GM18858 (cell line): ENCODE measurements around the gene CPED1.
"Not testable (repeated sequence)": the region's sequence is repeated elsewhere in the genome, so short reads cannot be mapped to it uniquely, and the experiment has no call there.

Experiments used
- ATAC-seq: cut with Tn5 transposase; IDR thresholded peaks from one replicate; pipeline ENCODE4 v1.9.1; 2021; ENCODE audit not compliant: unreplicated experiment

Gene CPED1

DNA sequence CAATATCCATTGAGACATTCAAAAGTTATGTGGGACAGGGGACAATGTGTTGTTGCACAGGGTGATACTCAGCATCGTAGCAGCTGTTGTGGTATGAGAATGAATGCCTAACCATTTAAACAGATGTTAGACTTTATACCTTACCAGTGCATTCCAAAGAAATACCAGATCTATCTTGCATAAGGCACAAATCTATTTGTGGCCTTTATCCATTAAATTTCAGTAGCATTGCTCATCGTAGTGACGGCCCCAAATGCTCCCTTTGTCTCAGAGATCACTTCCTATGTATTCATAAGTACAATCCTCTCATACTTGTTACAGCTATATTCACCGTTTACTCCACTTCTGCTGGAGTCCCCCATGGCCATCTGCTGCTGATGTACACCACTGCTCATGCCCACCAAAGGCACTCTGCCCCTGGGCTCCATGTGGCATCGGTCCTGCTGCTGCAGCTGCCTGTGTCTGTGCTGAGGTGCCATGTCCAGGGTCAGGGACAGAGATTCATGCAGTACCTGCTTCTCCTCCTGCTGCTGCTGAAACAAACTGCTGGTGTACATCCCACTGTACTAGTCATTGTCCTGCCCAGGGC lies 96.3 kb downstream of the CPED1 start:
- no peak for ATAC-seq

DNA sequence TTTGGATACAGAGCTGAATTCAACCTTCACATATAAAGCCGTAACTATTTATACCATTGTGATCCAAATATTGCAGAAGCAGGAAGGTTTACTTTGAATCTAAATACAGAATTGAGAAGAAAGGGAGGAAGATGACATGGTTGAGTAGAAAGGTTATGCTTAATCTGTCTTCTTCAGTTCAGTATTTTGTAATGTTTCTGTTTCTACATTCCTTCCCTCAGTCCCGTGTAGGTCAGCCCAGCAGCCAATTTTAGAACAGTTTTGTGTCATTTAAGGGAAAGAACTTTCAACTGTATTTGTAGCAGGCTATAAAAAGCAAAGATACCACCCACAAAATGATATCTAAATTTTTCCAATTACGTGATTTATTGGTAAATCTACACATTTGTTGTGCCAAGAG lies 97.4 kb downstream of the CPED1 start:
- ATAC-seq, result no peak

DNA sequence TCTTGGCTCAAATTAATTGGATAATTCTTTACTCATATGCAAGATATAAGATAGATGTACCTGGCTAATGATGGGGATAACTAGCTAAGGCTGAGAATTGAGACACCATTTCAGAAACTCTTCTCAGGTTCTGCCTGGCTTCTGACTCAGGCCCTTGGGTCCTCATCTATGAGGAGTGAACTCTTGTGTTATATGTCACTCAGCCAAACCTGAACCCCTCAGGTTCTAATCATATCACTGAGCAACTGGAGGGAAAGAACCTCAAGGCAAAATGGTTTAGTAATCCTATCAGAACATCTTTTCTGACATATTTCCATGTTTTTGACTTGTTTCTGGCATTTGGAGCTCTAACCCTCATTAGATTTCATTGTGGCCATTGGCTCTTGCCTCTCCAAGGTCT lies 100.4 kb downstream of the CPED1 start:
- ATAC-seq, result no peak

DNA sequence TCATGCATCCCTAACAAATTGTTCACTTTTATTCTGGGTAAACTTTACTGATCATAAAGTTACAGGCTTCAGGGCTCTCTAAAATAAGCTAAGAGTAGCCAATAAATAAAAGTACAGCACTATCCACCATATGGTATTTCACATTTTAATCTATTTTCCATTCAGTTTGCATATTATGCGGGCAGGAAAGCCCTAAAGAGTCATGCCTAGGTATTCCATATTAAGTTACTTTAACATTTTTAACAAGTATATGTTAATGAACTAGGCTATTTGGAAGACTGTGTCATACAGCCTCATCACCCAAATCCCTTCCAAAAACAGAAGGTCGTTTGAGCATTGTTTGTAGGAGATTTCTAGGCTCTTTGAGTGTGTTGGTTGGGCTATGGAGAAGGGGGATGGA lies 106.3 kb downstream of the CPED1 start:
- no peak for ATAC-seq

DNA sequence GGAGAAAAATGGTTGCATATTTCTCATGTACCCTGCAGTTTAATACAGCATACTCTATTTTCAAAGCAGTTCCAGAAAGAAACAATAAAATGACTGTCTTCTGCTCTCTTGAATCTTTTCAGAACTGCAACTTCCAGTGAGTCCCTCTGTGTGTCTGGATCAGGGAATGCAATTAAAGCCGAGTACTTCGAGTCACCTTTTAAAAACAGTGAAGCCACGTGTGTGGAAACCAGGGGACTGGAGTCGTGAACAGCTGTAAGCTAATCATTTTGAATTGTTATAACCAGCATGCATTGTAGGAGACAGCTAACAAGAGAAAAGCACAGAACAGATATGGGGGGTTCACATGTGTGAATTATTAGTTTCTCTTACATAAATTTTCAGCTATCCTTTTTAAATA lies 109.1 kb downstream of the CPED1 start:
- no peak for ATAC-seq

DNA sequence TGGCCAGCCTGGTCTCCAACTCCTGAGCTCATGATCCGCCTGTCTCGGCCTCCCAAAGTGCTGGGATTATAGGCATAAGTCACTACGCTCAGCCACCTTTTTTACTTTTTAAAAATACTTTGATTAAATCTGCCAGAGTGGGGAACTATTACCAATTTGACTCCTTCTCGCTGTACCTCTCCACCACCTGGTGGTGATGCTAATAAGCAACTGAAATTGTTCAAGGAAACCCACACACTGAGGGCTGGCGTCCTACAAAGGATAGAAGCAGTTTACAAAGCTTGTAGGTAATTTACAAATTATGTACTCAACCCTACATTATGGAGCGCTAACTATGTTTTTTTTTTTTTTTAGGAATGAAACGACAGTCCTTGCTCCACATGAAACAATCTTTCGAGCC lies 111.1 kb downstream of the CPED1 start:
- no peak for ATAC-seq

DNA sequence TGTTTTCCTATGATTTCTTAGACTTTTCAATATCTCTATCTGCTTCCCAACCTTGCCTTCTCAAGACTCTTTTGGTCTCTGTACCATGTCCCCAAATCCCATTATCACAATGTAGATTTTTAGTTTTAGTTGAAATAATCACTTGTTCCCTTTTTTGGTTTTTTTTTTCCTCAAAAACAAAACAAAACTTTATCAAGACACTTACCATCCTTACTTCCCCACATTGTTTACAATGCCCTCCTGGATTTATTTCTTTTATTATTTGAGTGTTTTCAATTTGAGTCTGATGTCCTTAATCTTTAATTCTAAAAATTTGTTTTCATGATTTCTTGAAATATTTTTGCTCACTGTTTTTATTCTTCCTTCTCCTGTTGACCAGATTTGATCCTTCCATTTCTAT lies 112.6 kb downstream of the CPED1 start:
- no peak for ATAC-seq

DNA sequence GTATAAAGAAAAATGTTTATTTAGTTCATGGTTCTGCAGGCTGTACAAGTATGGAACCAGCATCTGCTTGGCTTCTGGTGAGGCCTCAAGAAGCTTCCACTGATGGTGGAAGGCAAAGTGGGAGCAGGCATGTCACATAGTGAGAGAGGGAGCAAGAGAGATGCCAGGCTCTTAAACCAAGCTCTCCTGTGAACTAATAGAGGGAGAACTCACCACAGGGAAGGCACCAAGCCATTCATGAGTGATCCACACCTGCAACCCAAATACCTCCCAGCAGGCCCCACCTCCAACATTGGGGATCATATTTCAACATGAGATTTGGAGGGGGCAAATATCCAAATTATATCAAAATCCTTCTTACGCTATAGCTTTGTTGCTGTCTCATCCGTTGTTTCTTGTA lies 113.1 kb downstream of the CPED1 start:
- no peak for ATAC-seq

DNA sequence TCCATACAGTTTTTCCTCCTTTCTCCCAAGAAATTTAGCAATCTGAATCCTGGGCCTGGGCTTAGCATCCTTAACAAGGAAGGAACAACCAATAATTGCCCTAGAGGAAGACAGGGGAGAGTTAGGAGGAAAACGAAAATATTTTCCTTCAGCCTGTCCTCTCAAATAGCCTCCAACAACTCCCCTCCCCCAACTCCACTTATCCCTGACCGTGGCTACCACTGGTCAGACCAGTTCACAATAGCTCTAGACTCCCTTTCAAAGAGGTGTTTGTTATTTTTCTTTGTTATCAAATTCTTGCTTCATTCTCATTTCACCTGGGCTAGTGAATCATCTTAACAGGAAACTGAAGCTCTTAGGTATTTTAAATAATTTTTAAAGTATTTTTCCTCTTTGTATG lies 114.1 kb downstream of the CPED1 start:
- ATAC-seq, result no peak

DNA sequence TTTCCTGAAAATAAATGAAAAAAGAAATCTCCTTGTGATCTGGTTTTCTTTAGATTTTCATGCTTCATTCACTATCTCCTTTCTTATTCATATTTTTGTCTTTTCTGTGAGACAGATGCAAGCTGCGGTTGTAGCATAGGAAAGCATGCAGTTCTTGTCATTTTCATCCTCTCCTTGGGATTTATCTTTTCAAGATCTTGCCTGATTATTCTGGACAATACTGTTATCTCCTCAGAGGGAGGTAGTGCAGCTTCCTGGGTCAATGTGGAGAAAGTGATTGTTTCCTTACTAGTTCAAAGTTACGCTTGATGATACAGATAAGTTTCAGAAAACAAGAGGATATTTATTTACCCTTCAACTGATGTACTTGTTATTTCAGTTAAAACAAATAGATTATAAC lies 114.6 kb downstream of the CPED1 start:
- ATAC-seq, result no peak

DNA sequence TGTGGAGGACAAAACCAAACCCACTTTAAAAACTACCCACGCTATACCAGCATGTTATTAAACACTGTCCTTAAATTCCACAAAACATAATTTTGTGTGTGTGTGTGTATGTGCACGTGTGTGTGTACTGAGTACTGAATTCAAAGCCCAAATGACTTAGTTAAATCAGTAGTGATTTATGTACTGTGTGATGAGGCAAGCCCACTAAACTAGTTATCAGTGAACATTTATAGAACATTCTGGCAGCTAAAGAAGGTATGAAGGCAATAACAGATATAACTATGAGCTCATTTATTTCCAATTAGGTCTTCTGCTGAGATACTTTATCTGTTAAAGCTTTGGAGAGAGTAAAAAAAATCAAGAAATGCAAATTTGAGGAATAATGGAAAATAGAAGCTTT lies 115.1 kb downstream of the CPED1 start:
- ATAC-seq, result no peak

DNA sequence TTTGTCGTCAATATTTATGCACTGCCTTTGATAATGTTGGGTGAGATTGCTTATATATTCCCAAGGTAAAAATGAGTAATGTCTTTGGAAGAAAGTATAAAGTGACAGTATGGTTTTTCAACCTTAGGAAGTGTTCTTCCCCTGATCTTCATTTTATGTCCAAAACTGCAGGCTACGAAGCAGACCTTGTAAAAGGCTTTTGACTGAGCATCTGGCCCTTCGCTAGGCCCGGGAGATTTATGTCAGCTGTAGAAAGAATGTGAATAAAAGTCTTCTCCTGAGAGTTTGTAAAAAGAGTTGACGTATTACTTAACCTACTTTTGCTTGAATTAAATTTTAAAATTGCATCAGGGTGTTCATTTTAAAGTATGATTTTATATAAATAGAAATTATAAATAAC lies 116.8 kb downstream of the CPED1 start:
- no peak for ATAC-seq

DNA sequence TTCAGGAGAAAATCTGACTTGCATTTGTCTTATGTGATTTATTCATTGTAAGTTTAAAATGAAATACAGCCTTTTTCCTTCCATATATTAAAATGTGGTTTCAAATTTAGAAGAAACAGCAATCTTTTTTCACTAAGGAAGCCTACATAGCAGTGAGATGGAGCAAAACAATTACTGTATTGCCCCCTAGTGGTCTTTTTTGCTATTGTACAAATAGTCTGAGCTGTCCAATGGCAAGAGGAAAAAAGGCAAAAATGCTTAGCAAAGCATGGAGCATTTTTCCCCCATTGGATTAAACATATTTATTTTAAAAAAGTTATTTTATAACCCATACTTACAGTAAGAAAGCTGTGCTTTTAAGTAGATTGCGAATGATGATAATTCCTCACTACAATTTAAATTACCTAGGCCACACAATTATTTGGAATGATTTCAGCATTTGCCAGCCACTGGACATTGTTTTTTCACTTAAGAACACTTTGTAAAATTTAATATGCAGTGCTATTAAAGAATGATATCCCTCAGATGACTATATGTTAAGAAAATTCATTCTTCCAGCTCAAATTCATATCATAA lies 119.5 kb downstream of the CPED1 start:
- peak; percentile 89 for ATAC-seq

DNA sequence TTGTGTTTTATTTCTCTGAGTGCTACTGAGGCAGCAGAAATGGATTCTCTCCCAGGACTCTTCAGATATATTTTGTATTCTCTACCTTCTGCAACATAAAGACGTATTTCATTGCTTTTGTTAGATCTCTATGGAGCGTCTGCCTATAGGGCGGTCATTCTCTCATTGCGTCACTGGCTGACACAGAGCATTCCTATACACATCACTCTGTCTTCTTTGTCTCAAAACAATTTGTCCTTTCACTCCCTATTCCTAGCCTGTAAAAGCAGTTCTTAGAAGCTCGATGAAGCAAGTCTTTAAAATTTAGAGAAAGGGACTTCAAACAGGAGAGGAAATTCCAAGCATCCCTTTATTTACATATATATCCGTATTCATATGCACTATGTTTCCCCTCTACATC lies 120.6 kb downstream of the CPED1 start:
- ATAC-seq, result no peak

DNA sequence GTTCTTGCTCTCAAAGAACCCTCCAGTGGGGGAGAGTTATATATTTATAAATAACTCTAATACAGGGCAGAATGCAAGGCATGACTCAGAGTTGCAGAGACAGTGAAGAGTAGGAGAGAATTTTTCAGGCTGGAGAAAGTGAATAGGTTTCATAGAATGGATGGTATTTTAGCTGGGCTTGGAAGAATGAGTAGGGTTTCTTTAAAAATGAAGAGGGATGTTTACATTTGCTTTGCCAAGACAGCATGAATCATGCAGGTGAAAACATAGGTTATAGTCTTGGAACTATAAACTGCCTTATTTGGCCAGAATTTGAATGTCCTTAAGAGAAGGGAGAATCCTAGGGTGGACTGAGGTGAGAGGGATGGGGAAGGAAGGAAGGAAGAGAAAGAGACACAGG lies 124.8 kb downstream of the CPED1 start:
- ATAC-seq, result no peak

DNA sequence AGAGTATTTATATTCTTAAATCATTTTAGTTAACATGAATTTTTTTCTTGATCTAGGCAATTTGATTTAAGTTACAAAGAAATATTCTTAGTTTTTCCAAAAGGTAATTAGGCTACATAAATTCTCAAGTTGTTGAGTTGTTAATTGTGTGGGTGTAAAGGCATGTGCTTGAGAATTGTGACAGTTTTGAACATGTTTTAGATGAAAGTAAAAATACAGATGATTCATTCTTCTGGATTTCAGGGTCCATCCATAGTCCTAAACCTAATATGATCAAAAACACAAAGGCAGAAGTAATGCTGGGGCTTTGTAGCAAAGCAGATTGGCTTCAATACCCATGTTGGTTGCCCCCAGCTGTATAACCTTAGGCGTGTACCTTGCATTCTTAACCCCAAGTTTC lies 127.9 kb downstream of the CPED1 start:
- no peak for ATAC-seq

DNA sequence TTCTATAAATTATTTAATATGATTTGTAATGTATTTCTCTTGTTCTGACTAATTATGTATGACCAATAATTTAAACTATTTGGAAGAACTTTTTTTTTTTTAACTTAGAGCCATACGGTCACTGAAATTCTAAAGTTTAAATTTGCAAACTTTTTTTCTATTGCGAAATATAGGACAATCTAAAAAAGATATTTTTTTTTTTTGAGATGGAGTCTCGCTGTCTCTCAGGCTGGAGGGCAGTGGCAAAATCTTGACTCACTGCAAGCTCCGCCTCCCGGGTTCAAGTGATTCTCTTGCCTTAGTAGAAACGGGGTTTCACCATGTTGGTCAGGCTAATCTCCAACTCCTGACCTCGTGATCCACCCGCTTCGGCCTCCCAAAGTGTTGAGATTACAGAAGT lies 130.5 kb downstream of the CPED1 start:
- no peak for ATAC-seq

DNA sequence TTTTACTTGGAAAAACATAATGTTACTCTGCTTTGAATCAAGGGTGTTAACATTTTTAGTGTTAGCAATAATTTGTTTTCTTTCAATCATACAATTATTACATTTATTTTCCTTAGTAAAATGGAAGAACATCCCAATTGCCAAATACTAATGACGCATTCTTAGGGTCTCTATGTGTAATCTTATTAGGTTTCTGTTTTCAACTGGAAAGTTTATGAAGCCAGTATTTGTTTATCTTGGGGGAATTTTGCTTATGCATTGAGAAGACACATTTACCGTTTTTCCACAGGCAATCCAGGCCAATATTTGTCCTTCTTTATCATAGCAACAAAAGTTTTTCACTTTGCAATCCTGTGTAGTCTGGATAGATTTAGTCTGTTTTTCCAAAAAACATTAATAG lies 134.5 kb downstream of the CPED1 start:
- no peak for ATAC-seq

DNA sequence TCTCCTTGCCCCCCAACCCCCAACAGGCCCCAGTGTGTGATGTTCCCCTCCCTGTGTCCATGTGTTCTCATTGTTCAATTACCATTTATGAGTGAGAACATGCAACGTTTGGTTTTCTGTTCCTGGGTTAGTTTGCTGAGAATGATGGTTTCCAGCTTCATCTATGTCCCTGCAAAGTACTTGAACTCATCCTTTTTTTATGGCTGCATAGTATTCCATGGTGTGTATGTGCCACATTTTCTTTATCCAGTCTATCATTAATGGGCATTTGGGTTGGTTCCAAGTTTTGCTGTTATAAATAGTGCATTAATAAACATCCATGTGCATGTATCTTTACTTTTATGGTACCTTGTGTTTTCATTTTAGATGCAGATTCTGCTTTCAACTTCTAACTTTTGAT lies 136.9 kb downstream of the CPED1 start:
- not testable (repeated sequence) for ATAC-seq

DNA sequence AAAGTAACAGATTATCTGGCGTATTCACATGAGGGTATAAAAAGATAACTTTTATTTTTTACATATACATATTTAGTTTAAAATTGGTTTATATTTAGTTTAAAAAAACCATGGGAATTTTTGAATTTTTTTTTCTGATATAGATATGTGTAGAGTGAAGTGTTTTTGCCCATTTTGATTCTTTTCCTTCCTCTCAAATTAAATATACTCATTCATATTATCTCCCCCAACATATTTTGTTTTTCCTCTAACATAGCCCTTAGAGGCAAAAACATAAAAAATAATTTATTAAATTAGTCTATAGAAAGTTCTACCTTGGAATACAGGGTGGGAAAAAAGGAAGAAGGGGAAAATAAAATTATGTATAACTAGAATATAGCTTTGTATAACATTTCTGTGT lies 137.7 kb downstream of the CPED1 start:
- no peak for ATAC-seq

DNA sequence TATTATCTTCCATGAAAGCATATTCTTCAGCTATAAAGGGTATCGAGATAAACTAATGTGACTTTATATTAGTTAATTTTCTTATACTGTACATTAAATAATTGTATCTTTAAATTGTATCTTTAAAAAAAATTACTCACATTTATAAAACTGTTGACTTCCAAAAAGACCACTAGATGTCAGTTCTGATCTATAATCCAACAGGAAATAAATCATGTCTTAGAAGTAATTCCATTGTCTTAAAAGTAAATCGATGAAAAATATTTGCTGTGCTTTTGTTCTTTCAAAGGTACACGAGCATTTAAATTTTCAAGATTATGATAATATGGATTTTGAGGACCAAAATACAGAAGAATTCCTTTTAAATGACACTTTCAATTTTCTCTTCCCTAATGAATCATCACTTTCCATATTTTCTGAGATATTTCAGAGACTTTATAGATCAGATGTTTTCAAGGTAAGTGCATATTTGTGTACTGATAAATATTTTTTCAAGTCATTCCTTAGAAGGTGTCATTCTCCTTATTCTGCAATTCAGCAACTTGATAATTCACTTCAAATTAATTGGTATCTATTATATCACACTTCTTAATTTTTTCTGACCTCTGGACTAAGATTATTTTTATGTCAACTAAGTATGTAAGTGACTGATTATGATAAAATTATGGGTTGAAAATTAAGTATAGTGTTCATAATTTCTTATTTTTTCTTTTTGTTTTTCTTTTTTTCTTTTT lies 138.5 kb downstream of the CPED1 start:
- ATAC-seq, result no peak

DNA sequence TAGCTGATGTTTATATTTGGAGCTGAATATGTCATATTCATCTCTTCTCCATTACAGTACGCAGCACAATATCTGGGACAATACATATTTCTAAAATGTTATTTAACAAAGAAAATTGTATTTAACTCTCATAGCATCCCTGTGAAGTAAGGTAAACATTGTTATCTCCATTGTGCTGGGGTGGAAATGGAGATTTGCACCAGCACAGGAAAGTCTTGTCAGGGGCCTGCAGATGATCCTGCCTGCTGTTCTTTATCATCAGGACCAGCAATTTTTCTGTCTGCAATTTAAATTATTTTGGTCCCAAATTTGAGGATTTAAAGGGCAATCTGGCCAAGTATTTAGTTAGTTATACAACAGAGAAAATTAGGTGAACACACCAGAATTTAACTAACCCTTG lies 144.4 kb downstream of the CPED1 start:
- no peak for ATAC-seq

DNA sequence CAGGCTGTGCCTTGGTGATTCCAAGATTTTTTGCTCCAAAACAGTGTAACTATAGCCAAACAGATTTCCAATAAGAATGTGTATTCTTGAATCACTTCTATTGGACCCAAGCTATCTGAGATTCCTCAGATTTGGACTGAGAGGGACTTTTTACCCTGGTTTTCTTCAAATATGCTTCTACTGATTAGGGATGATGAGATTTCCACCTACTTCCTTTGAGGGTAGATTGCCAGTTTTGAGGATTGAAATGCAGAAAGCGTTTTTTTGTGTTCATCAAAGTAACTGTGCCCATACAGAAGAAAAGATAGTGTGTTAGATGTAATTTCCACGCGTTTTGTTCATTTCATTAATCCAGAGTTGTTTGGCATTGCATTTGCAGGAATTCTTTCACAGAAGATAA lies 144.9 kb downstream of the CPED1 start:
- ATAC-seq, result no peak
